H1 (cell line): ENCODE data around the gene CUEDC2. TPM values are rescaled to one million over a fixed set of nuclear protein-coding genes. Genes with fewer than 3 reads are reported as not detected.

ENCODE experiments used
- CTCF ChIA-PET: fragments of 300-600 bp; sonication (Branson Sonifier 250); formaldehyde crosslinking; loops from one replicate; lab custom pipeline; 2021; ENCODE audit not compliant: partially characterized antibody; lab: Charles Lee
- POLR2A ChIA-PET: fragments of 300-600 bp; sonication (Branson Sonifier 250); formaldehyde crosslinking; loops from one replicate; lab custom pipeline; 2021; ENCODE audit warnings: inconsistent platforms; ENCODE audit not compliant: partially characterized antibody; lab: Charles Lee
- DNase-seq, 2 experiments: peaks; one replicate each; pipeline versions ENCODE4 v3.0.0 to v3.0.0-alpha.2; 2010 to 2022; ENCODE audit warnings: low spot score in 2 of 2, low read depth in 1 of 2, mixed read lengths in 1 of 2
- FAIRE-seq: peaks from 2 replicates; lab custom pipeline; 2011; peaks lifted over from hg19 to GRCh38; lab: Jason Lieb, UNC
- H2AFZ ChIP-seq: 2 replicates; pipeline ENCODE4 v1.8.1; 2012; ENCODE audit warnings: low read length, inconsistent platforms
- H2AK5ac ChIP-seq: 2 replicates; pipeline ENCODE4 v1.6.1; 2013; ENCODE audit warnings: low read depth, low read length
- H2BK120ac ChIP-seq: replicated peaks from 2 replicates; pipeline ENCODE3; 2013; ENCODE audit warnings: low read depth, low read length, inconsistent platforms
- H2BK12ac ChIP-seq: 2 replicates; pipeline ENCODE4 v1.6.1; 2013; ENCODE audit warnings: low read depth, low read length
- H2BK15ac ChIP-seq: 2 replicates; pipeline ENCODE4 v1.6.1; 2013; ENCODE audit warnings: low read length
- H2BK20ac ChIP-seq: 2 replicates; pipeline ENCODE4 v1.6.1; 2013; ENCODE audit warnings: low read length
- H2BK5ac ChIP-seq: 2 replicates; pipeline ENCODE4 v1.6.1; 2013; ENCODE audit warnings: low read depth, low read length
- H3K14ac ChIP-seq: 2 replicates; pipeline ENCODE4 v1.6.1; 2013; ENCODE audit warnings: inconsistent platforms; ENCODE audit not compliant: insufficient read length
- H3K18ac ChIP-seq: 2 replicates; pipeline ENCODE4 v1.6.1; 2013; ENCODE audit warnings: low read length; ENCODE audit errors: extremely low read depth
- H3K23ac ChIP-seq: 2 replicates; pipeline ENCODE4 v1.6.1; 2013; ENCODE audit warnings: inconsistent platforms; ENCODE audit not compliant: insufficient read length
- H3K23me2 ChIP-seq: 2 replicates; pipeline ENCODE4 v1.6.1; 2013; ENCODE audit warnings: low read depth, low read length
- H3K27ac ChIP-seq: 2 replicates; pipeline ENCODE4 v1.6.1; 2011; ENCODE audit warnings: low read depth, low read length, inconsistent platforms
- H3K27me3 ChIP-seq, 4 experiments: replicated peaks in 1 of 4; 1 replicate in 1 of 4; 2 replicates in 3 of 4; pipeline versions ENCODE4 v1.6.1 to v1.8.1; 2011 to 2013; ENCODE audit warnings: low read length in 3 of 4, mild to moderate bottlenecking in 3 of 4, inconsistent platforms in 2 of 4, mixed read lengths in 2 of 4, moderate library complexity in 1 of 4; ENCODE audit not compliant: control insufficient read depth in 3 of 4, insufficient read depth in 3 of 4; ENCODE audit errors: extremely low read depth in 1 of 4
- H3K36me3 ChIP-seq, 4 experiments: 2 replicates each; pipeline versions ENCODE4 v1.6.1 to v1.8.1; 2011 to 2013; ENCODE audit warnings: mild to moderate bottlenecking in 4 of 4, low read length in 3 of 4, moderate library complexity in 2 of 4, control low read depth in 1 of 4, inconsistent platforms in 1 of 4; ENCODE audit not compliant: insufficient read depth in 4 of 4, control insufficient read depth in 2 of 4
- H3K4ac ChIP-seq: replicated peaks from 2 replicates; pipeline ENCODE3; 2013; ENCODE audit warnings: low read length, low read depth, mixed read lengths, inconsistent platforms; ENCODE audit not compliant: insufficient read length
- H3K4me1 ChIP-seq, 4 experiments: replicated peaks in 1 of 4; 1 replicate in 1 of 4; 2 replicates in 3 of 4; pipeline versions ENCODE4 v1.6.1 to v1.8.1; 2011 to 2013; ENCODE audit warnings: low read length in 3 of 4, inconsistent platforms in 2 of 4, mixed read lengths in 1 of 4; ENCODE audit not compliant: insufficient read depth in 4 of 4, control insufficient read depth in 3 of 4
- H3K4me2 ChIP-seq, 2 experiments: 2 replicates each; pipeline versions ENCODE4 v1.6.1 to v1.8.1; 2011 to 2013; ENCODE audit warnings: low read depth in 2 of 2, low read length in 2 of 2, control low read depth in 1 of 2, inconsistent platforms in 1 of 2, mild to moderate bottlenecking in 1 of 2; ENCODE audit not compliant: insufficient read depth in 1 of 2
- H3K4me3 ChIP-seq, 4 experiments: fragments of 200-600, 300-600 bp in 1 of 4; sonication (generic), shearing (Covaris generic), sonication (Bioruptor Twin) in 1 of 4; 2 replicates each; pipeline versions ENCODE4 v1.5.1 to v1.8.1; 2011 to 2016; ENCODE audit warnings: low read length in 4 of 4, low read depth in 3 of 4, control low read depth in 2 of 4, inconsistent platforms in 2 of 4, mild to moderate bottlenecking in 2 of 4, mixed read lengths in 1 of 4, moderate library complexity in 1 of 4; ENCODE audit not compliant: insufficient read depth in 2 of 4; ENCODE audit errors: extremely low read depth in 1 of 4
- H3K56ac ChIP-seq: replicated peaks from 2 replicates; pipeline ENCODE3; 2013; ENCODE audit warnings: low read depth, mild to moderate bottlenecking, mixed read lengths, low read length, inconsistent platforms; ENCODE audit not compliant: insufficient read length
- H3K79me1 ChIP-seq: 2 replicates; pipeline ENCODE4 v1.6.1; 2013; ENCODE audit warnings: low read depth, low read length, control low read depth
- H3K79me2 ChIP-seq, 2 experiments: 2 replicates each; pipeline versions ENCODE4 v1.6.1 to v1.8.1; 2012 to 2013; ENCODE audit warnings: low read length in 2 of 2, mild to moderate bottlenecking in 2 of 2, inconsistent platforms in 1 of 2; ENCODE audit not compliant: insufficient read depth in 2 of 2, control insufficient read depth in 1 of 2
- H3K9ac ChIP-seq, 4 experiments: replicated peaks in 1 of 4; 1 replicate in 1 of 4; 2 replicates in 3 of 4; pipeline versions ENCODE4 v1.6.1 to v1.8.1; 2011 to 2013; ENCODE audit warnings: low read depth in 3 of 4, low read length in 3 of 4, control low read depth in 2 of 4, mild to moderate bottlenecking in 2 of 4, moderate library complexity in 2 of 4, inconsistent platforms in 1 of 4; ENCODE audit errors: extremely low read depth in 1 of 4
- H3K9me3 ChIP-seq, 2 experiments: 2 replicates each; pipeline versions ENCODE4 v1.6.1 to v1.8.1; 2012 to 2013; ENCODE audit warnings: mild to moderate bottlenecking in 2 of 2, moderate library complexity in 2 of 2, control low read depth in 1 of 2, inconsistent platforms in 1 of 2, low read depth in 1 of 2, low read length in 1 of 2, mixed read lengths in 1 of 2; ENCODE audit not compliant: insufficient read depth in 2 of 2
- H4K20me1 ChIP-seq, 2 experiments: replicated peaks in 1 of 2; 2 replicates each; pipeline versions ENCODE3 to v1.8.1; 2011 to 2013; ENCODE audit warnings: inconsistent platforms in 2 of 2, low read length in 2 of 2, mild to moderate bottlenecking in 1 of 2; ENCODE audit not compliant: insufficient read depth in 2 of 2, control insufficient read depth in 1 of 2
- H4K5ac ChIP-seq: 2 replicates; pipeline ENCODE4 v1.6.1; 2013; ENCODE audit warnings: low read length, low read depth, mixed read lengths, inconsistent platforms; ENCODE audit not compliant: insufficient read length
- H4K8ac ChIP-seq: 2 replicates; pipeline ENCODE4 v1.8.0; 2013; ENCODE audit warnings: mild to moderate bottlenecking, moderate library complexity, low read length, inconsistent platforms; ENCODE audit not compliant: insufficient read depth; ENCODE audit errors: extremely low read depth
- H4K91ac ChIP-seq: replicated peaks from 2 replicates; pipeline ENCODE3; 2013; ENCODE audit warnings: low read length, mixed read lengths, inconsistent platforms; ENCODE audit not compliant: insufficient read length
- CBX8 ChIP-seq: fragments of 300-800, 300-1000 bp; sonication (generic); IDR thresholded peaks from 2 replicates; pipeline ENCODE4 v1.7.1; 2016; ENCODE audit warnings: low read depth, low read length, borderline replicate concordance
- CTBP2 ChIP-seq: IDR thresholded peaks from 2 replicates; pipeline ENCODE4 v1.7.0; 2011; ENCODE audit warnings: borderline replicate concordance, mild to moderate bottlenecking, moderate library complexity, mixed read lengths, low read length; ENCODE audit not compliant: insufficient read depth, insufficient read length
- KDM4A ChIP-seq: IDR thresholded peaks from one replicate; pipeline ENCODE4 v1.7.1; 2012; ENCODE audit warnings: low read depth, mild to moderate bottlenecking, moderate library complexity, low read length, inconsistent platforms; ENCODE audit not compliant: severe bottlenecking
- MAFK ChIP-seq: IDR thresholded peaks from 2 replicates; pipeline ENCODE4 v1.6.1; 2012; ENCODE audit warnings: low read depth, mild to moderate bottlenecking, improper control_type of control experiment, low read length
- SP4 ChIP-seq: IDR thresholded peaks from 2 replicates; pipeline ENCODE4 v1.6.1; 2012; ENCODE audit warnings: low read length, inconsistent platforms
- TEAD4 ChIP-seq: IDR thresholded peaks from 2 replicates; pipeline ENCODE4 v1.6.1; 2012; ENCODE audit warnings: low read depth, low read length, inconsistent platforms, mixed read lengths
- WGBS, 2 experiments: shearing (Covaris generic) in 1 of 2; methylation state at CpG; one replicate each; pipeline versions ENCODE4 v1.1.6 to v1.1.7; 2013 to 2015; ENCODE audit warnings: low lambda C conversion rate in 2 of 2, mixed read lengths in 2 of 2, inconsistent platforms in 1 of 2, low coverage in 1 of 2, missing lambda C conversion rate in 1 of 2; ENCODE audit not compliant: insufficient replicate concordance in 2 of 2, insufficient coverage in 1 of 2, insufficient read length in 1 of 2; ENCODE audit errors: extremely low coverage in 1 of 2, missing lambda C conversion rate in 1 of 2; 5-methylcytosine and 5-hydroxymethylcytosine counted together
- polyA plus RNA-seq, 7 experiments: library from polyadenylated mRNA; depleted of rRNA in 3 of 7; stranded (reverse) in 5 of 7; unstranded in 2 of 7; fragments of >200 nt in 5 of 7; fragments of 200-250 nt in 2 of 7; gene quantifications; 1 replicate in 5 of 7; 2 replicates in 1 of 7; 4 replicates in 1 of 7; pipeline versions ENCODE4 v1.2.1 to v1.2.3, GENCODE V29; 2011 to 2013; ENCODE audit warnings: missing spikeins in 2 of 7, mixed read lengths in 2 of 7
- total RNA-seq: library from RNA; stranded (reverse); fragmentation: NEBNext Ultra II Directional; extraction: Animal tissue kit (Norgen Biotek cat#: 25700); gene quantifications from 2 replicates; pipeline ENCODE4 v1.2.1, GENCODE V29; 2021

Gene CUEDC2
- total and polyA plus RNA-seq, 2 of the 8 experiments (the other 6 are each of a cell fraction or from before 2014, with no cell fraction given): 41.7 to 55.2 TPM

DNA sequence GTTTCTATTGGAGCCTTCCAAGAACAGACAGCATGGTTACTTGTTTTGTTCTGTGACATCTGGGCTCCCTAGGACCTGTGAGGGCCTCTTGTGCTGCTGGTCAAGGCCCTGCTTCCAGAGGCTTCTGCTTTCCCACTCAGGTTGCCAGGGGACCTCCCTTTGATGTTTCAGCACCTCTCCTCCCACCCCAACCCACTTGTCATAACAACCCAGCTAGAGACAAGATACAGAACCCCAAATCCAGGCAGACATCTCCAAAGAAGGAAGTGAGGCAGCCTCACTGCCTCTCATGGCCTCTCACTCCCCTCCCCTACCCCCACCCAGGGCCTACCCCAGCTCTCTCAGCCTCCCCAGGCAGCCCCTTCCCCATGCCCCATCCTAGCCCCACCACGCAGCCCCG, 25.6 kb downstream of the CUEDC2 start:
- Histone ChIP-seq H3K9me3 (no peaks in the 10 kb centered on the region), H2BK12ac (no peak overlapping the region), H3K4me3 (no peak overlapping the region), H3K9ac (no peak overlapping the region), H3K4ac (no peak overlapping the region), H3K36me3 (peaks cover 0 to under 1% (median 0%) of the 10 kb centered on the region in 4 experiments; a peak in 2 of 8 replicates), H2AK5ac (no peak overlapping the region), H2BK120ac (no peak overlapping the region), H2BK20ac (no peak overlapping the region), H3K4me2 (no peak overlapping the region), H3K23me2 (peaks cover 26% of the 10 kb centered on the region), H3K79me1 (no peaks in the 10 kb centered on the region), H4K91ac (no peak overlapping the region), H2BK15ac (no peak overlapping the region), H3K18ac (no peak overlapping the region), H4K5ac (no peak overlapping the region), H3K27me3 (peaks cover 17 to 45% (median 44%) of the 10 kb centered on the region in 4 experiments), H2AFZ (no peak overlapping the region), H3K14ac (no peak overlapping the region), H2BK5ac (no peak overlapping the region), H3K56ac (no peak overlapping the region), H3K79me2 (no peaks in the 10 kb centered on the region), H3K4me1 (peaks cover 6 to 27% (median 18%) of the 10 kb centered on the region in 4 experiments), H4K20me1 (peaks cover 0 to 8% of the 10 kb centered on the region in 2 experiments), H3K27ac (no peak overlapping the region), H3K23ac (no peak overlapping the region), H4K8ac (no peak overlapping the region)
- CTCF ChIA-PET: interaction anchor here (0.9 to 16.4 kb wide), 8 partner anchors 7 to 175 kb away, joined by 4 to 357 read pairs (median 51); partner anchors contain the start of genes ELOVL3, NFKB2 and PSD
- 94% methylated on average over 2 of the region's 2 CpGs; no CpG with 5 or more reads in 1 of the 2 experiments for WGBS, 2 experiments
- no peak for TF ChIP-seq KDM4A
- no peak for TF ChIP-seq CBX8
- no peak for TF ChIP-seq MAFK
- no peak for TF ChIP-seq SP4
- no peak for TF ChIP-seq CTBP2
- TF ChIP-seq TEAD4: no peak
- FAIRE-seq (no peak), DNase-seq (no peak)
- POLR2A ChIA-PET: interaction anchor here (0.7 to 5.9 kb wide), 4 partner anchors 8 to 65 kb away, joined by 3 to 33 read pairs (median 6); partner anchors contain the start of genes FBXL15 and NFKB2
